IPS-15b (cell line): ENCODE results near the gene LYZ.
A peak's percentile ranks its signal among the peaks of the same experiment; 100 is the strongest.

ENCODE experiments used
- H3K27me3 ChIP-seq: one replicate; pipeline ENCODE4 v1.6.1; 2013; ENCODE audit warnings: low read length; ENCODE audit not compliant: control insufficient read depth, insufficient read depth
- H3K36me3 ChIP-seq: one replicate; pipeline ENCODE4 v1.6.1; 2013; ENCODE audit warnings: low read length; ENCODE audit not compliant: control insufficient read depth, insufficient read depth
- H3K4me1 ChIP-seq: one replicate; pipeline ENCODE4 v1.6.1; 2013; ENCODE audit warnings: mild to moderate bottlenecking, low read length; ENCODE audit not compliant: control insufficient read depth, insufficient read depth
- H3K4me3 ChIP-seq: one replicate; pipeline ENCODE4 v1.5.1; 2013; ENCODE audit warnings: low read depth, low read length
- H3K9ac ChIP-seq: one replicate; pipeline ENCODE4 v1.6.1; 2013; ENCODE audit warnings: low read depth, mild to moderate bottlenecking, low read length
- H3K9me3 ChIP-seq: one replicate; pipeline ENCODE4 v1.6.1; 2013; ENCODE audit warnings: mild to moderate bottlenecking, low read length; ENCODE audit not compliant: control insufficient read depth, insufficient read depth

The LYZ gene

DNA sequence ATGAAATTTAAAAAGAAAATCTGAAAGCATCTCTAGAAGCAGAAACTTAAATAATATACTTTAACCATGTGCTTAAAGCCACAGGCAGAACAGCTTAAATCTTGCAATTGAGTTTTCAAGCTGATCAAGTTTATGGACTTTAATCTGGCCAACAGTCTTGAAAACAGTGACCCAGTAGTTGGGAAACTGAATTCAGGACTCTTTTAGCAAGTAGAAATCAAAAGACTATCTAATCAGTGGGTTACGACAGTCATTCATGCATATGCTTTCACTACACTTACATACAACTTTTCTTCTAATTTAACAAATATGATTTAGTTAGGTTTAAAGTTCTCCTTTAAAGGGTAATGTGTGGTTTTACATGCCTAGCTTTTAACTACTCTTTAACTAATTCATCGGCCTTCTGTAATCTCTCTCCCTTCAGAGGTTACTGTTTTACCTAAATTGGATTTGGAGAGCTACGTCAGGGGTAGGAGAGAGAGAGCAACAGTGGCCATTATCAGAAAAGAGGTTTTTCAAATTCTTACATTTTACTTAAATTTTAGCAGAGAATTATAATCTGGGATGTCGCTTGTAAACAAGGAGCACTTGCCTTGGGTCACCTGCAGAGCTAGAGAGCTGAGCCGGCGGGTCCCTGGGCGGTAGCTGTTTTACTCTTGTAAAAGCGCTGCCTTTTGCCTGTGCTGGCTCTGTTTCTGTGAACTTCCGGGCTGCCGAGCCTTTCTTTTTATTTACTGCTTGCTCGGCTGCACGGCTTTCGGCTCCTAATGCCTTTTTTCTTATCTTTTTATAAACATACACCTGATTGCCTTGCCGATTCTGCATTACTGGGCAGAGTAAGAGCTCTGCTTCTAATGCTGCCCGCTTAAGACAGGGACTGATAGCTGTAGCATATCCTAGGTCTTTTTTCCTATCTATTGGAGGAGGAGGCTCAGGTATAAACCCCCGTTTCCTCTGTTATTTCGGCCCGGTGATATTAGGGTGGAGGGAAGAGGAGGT is 17.4 kb upstream of the LYZ start:
- no peaks in the 10 kb centered on the region for H3K27me3 ChIP-seq
- no peaks in the 10 kb centered on the region for H3K9me3 ChIP-seq
- no peaks in the 10 kb centered on the region for H3K36me3 ChIP-seq
- no peak overlapping the region for H3K9ac ChIP-seq
- H3K4me1 ChIP-seq, result peaks cover 27% of the 10 kb centered on the region
- peak overlapping the region; percentile 14 for H3K4me3 ChIP-seq

DNA sequence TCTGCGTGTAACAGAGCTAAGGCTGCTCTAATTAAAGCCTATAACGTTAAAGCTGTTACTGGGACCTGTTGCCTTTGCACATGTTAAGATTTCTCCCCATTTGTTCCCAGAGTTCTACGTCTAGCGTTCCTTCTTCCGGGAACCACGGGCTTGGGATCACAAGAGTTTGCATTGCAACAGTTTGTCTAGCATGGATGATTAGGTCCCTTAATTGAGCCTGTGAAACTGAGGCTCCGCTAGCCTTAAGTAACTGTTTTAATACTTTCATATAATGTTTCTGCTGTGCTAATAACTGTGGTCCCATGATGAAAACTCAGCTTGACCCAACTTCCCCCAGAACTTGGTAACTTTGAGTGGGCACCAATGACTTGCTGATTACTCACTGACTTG is 16.7 kb upstream of the LYZ start:
- H3K4me3 ChIP-seq, result peak overlapping the region; percentile 14
- H3K36me3 ChIP-seq, result no peaks in the 10 kb centered on the region
- H3K27me3 ChIP-seq, result no peaks in the 10 kb centered on the region
- no peaks in the 10 kb centered on the region for H3K9me3 ChIP-seq
- peaks cover 27% of the 10 kb centered on the region for H3K4me1 ChIP-seq
- H3K9ac ChIP-seq, result no peak overlapping the region

DNA sequence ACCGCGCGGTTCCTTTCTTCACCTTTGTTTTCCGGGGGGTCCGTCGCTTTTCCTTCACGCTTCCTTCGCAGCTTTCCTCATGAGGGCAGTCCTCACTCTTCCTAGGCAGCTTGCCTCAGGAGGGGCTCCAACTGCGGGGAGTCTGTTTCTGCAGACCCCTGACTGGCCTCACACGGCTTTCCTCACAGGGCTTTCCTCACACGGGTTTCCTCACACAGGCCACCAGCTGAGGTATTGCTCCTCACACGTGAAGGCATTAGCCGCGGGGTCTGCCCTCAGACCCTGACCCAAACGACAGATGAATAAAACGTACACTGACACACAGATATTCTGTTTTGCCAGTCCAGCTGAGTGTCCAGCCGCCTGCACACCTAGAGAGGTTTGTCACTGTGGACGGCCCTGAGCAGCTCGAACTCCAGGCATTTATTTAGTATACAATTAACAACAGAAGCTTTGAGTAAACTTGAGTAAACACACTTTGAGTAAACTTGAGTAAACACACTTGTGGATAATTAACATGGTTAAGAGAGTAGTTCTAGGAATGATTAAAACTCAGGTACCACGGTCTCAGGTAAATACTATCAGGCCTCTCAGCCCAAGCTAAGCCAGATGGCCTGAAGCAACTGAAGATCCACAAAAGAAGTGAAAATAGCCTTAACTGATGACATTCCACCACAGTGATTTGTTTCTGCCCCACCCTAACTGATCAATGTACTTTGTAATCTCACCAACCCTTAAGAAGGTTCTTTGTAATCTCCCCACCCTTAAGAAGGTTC is 16.1 kb upstream of the LYZ start:
- Histone ChIP-seq H3K36me3 (no peaks in the 10 kb centered on the region), H3K27me3 (no peaks in the 10 kb centered on the region), H3K9ac (no peak overlapping the region), H3K4me3 (no peak overlapping the region), H3K9me3 (no peaks in the 10 kb centered on the region), H3K4me1 (peaks cover 27% of the 10 kb centered on the region)

DNA sequence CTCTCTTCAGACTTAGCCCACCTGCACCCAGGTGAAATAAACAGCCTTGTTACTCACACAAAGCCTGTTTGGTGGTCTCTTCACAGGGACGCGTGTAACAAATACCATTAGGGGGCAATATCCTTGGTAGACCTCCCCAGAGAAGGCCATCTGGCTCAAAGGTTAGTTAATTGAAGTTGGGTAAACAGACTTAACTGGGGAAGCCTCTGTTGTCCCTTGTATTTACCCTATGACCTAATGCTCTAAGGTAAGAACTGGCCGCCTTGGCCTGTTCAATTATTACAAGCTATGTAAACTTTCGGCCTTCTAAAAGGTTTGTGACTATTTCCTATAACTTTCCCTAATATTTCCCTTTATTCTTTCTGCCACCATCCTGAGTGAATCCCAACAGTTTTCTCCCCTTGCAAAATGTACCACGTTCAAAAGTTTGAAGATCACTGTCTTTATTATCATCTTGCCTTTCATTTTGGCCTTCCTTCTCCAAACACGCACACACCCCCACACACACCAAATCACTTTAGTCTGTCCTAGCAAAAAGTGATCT is 15.3 kb upstream of the LYZ start:
- Histone ChIP-seq H3K4me1 (peaks cover 26% of the 10 kb centered on the region), H3K9ac (no peak overlapping the region), H3K36me3 (no peaks in the 10 kb centered on the region), H3K4me3 (no peak overlapping the region), H3K9me3 (no peaks in the 10 kb centered on the region), H3K27me3 (no peaks in the 10 kb centered on the region)

DNA sequence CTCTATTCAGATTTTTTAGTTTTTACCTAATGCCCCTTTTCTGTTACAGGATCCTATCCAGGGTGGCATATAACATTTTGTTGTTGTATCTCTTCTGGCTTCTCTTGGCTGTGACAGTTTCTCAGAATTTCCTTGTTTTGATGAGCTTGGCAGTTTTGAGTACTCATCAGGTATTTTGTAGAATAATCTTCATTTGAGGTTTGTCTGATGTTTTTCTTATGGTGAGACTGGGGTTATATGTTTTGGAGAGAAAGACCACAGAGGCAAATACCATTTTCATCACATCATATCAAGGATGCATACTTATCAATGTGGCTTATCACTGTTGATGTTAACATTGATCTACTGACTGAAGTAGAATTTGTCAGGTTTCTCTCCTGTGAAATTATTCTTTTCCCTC is 14.0 kb upstream of the LYZ start:
- Histone ChIP-seq H3K4me1 (peaks cover 15% of the 10 kb centered on the region), H3K36me3 (no peaks in the 10 kb centered on the region), H3K9ac (no peak overlapping the region), H3K27me3 (no peaks in the 10 kb centered on the region), H3K4me3 (no peak overlapping the region), H3K9me3 (no peaks in the 10 kb centered on the region)

DNA sequence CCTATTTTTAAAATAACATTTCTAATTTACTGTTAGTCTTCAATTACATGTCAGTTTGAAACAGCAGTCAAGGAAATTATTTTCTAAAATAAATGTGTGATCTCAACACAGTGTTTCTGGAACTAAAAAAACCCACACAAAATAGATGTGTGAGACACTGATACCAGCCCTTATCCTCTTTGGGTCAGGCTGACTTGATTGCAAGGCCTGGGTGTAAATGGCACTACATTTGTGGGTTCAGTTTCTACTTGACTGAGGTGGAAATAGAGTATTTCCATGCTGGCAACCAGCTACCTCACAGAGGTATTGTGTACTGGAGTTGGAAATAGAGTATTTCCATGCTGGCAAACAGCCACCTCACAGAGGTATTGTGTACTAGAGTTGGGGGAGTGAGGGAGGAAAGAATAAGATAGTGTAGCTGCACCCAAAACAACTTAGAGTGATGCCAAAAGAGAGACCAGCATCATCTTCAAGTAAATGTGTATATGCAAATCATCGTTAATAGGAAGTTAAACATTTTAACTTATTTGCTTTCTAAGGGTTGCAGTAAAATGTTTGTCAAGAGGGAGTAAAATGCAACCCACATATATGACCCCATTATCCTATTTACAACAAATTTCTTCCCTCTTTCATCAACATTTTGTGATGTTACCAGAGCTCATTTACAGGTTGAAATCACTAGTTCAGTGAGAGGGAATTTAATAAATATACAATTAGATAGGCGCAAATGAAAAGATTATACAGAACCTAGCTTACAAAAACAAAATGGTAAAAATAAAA is 10.7 kb upstream of the LYZ start:
- Histone ChIP-seq H3K36me3 (no peaks in the 10 kb centered on the region), H3K4me1 (peaks cover 3% of the 10 kb centered on the region), H3K9me3 (no peaks in the 10 kb centered on the region), H3K27me3 (no peaks in the 10 kb centered on the region), H3K4me3 (no peak overlapping the region), H3K9ac (no peak overlapping the region)

DNA sequence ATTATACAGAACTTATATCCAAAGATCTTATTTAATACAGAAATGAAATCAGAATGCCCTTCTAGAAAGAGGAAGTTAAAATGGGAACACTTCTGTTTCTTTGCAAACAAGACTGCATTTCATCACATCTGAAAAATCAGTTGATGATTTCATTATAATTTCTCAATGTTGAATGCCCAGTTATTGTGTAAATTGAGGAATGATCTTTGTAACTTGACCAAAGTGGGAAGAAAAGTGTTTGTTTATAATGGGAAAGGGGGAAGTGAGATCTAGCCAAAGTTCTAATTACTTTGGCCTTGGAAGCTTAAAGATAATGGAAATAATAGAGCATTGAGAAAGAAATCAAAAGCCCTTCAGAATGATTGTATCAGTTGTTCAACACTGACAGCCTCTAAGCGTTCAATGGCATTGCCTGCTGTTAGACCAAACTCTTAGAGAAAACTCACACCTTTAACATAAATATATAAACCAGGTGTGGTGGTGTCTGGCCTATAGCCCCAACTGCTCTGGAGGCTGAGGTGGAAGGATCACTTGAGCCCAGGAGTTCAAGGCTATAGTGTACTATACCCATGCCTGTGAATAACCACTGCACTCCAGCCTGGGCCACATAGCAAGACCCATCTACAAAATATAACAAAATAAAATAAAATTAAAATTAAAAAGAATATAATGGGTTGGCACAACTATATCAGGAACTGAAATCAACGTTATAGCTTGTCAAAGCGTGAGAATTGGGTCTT is 9.9 kb upstream of the LYZ start:
- no peaks in the 10 kb centered on the region for H3K36me3 ChIP-seq
- no peaks in the 10 kb centered on the region for H3K27me3 ChIP-seq
- H3K9me3 ChIP-seq, result no peaks in the 10 kb centered on the region
- no peak overlapping the region for H3K4me3 ChIP-seq
- H3K9ac ChIP-seq, result no peak overlapping the region
- no peaks in the 10 kb centered on the region for H3K4me1 ChIP-seq

DNA sequence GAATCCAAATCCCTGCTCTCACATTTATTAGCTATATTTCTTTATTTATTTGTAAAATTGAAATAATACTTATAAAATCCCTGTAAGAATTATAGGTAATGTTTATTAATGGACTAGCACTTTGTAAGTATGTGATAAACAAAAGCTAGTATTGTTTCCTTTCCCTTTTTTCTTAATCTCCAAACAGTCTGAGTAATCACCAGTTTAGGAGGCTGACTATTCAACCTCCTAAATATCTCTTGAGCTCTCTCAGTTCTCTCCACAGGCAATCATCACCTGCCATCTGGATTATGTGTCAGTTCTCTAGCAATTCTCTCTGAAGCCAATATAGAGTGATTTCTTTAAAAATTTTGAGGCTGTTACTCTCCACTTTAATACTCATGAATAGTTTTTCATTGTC is 9.2 kb upstream of the LYZ start:
- Histone ChIP-seq H3K9ac (no peak overlapping the region), H3K4me3 (no peak overlapping the region), H3K36me3 (no peaks in the 10 kb centered on the region), H3K9me3 (no peaks in the 10 kb centered on the region), H3K27me3 (no peaks in the 10 kb centered on the region), H3K4me1 (no peaks in the 10 kb centered on the region)

DNA sequence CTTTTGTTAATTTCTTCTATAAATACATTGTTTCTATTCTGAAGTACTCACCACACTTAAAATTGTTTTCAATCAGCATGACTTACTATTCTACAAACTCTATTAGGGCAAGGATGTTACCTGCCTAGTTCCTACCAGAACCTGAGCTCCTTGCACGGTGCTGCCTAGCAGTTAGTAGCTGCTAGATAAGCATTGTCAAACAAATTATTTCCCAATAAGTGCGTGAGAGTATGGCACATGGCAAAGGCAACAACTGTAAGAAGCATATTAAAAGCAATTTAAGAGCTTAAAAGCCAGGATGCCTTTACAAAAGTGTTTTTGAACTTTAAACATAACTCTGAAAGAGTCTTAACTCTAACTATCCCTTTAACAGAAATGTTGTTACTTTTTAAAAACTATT is 8.2 kb upstream of the LYZ start:
- H3K36me3 ChIP-seq, result no peaks in the 10 kb centered on the region
- H3K27me3 ChIP-seq, result no peaks in the 10 kb centered on the region
- no peak overlapping the region for H3K9ac ChIP-seq
- H3K9me3 ChIP-seq, result no peaks in the 10 kb centered on the region
- no peaks in the 10 kb centered on the region for H3K4me1 ChIP-seq
- no peak overlapping the region for H3K4me3 ChIP-seq

DNA sequence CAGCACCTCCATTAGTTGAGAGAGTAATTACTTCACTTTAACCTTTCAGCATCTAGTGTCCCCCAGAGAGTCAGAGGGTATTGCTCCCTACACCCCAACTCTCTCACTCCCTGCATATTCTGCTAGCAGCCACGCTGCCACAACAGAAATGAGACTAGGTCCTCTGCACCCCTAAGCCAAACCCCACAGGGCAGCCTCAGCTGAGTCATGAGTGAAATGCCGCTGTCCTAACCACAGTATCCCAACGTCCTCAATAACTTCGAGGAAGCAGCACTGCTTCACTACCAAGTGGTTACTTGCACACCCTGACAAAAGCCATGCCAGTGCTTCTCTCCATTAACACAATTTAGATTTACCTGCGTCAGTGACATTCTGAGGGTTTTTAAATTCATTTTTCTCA is 6.9 kb upstream of the LYZ start:
- Histone ChIP-seq H3K4me1 (no peaks in the 10 kb centered on the region), H3K4me3 (no peak overlapping the region), H3K27me3 (no peaks in the 10 kb centered on the region), H3K36me3 (no peaks in the 10 kb centered on the region), H3K9ac (no peak overlapping the region), H3K9me3 (no peaks in the 10 kb centered on the region)

DNA sequence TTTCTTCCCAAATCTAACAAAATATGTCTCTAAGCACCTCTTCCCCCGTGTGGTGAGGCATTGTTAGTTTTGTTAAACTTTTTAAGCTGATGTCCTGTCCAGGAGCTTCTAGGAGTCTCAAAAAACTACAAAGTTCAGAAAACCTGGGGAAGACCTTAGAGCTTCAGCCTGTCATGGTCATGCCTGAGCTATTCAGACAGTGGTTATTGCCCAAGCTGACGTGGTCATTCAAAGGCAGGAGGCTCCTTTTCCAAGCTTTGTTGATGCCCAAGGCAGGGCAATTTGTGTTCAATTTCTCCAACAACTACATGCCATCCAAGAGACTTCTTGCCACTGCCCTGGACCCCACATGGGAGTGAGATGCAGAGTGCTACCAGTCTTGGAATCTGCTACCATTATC is 5.8 kb upstream of the LYZ start:
- H3K36me3 ChIP-seq, result no peaks in the 10 kb centered on the region
- no peaks in the 10 kb centered on the region for H3K4me1 ChIP-seq
- no peak overlapping the region for H3K4me3 ChIP-seq
- H3K27me3 ChIP-seq, result no peaks in the 10 kb centered on the region
- no peak overlapping the region for H3K9ac ChIP-seq
- H3K9me3 ChIP-seq, result no peaks in the 10 kb centered on the region
